GM18498 (cell line): ENCODE data around the gene ACSS3.
"Not testable (repeated sequence)": the region's sequence is repeated elsewhere in the genome, so short reads cannot be mapped to it uniquely, and the experiment has no call there.

Experiments
- ATAC-seq: cut with Tn5 transposase; IDR thresholded peaks from one replicate; pipeline ENCODE4 v1.9.1; 2021; ENCODE audit warnings: mild to moderate bottlenecking, moderate library complexity; ENCODE audit not compliant: unreplicated experiment

ACSS3 gene

GRCh38 chr12:81164827-81165226, 86.9 kb downstream of the ACSS3 start:
- ATAC-seq: no peak

- ATAC-seq: no peak
These were observed 88.9 kb downstream of the ACSS3 start for GRCh38 chr12:81166790-81167189.

- ATAC-seq: no peak
These were observed 89.8 kb downstream of the ACSS3 start for GRCh38 chr12:81167694-81168093.

- no peak for ATAC-seq
These were observed 90.6 kb downstream of the ACSS3 start for GRCh38 chr12:81168445-81168844.

- ATAC-seq: no peak
These were observed 92.2 kb downstream of the ACSS3 start for GRCh38 chr12:81170072-81170471.

GRCh38 chr12:81172851-81173250, 95.0 kb downstream of the ACSS3 start:
- ATAC-seq: no peak

- ATAC-seq: no peak
These were observed 96.8 kb downstream of the ACSS3 start for GRCh38 chr12:81174664-81175063.

- no peak for ATAC-seq
These were observed 98.9 kb downstream of the ACSS3 start for GRCh38 chr12:81176796-81177195.

DNA sequence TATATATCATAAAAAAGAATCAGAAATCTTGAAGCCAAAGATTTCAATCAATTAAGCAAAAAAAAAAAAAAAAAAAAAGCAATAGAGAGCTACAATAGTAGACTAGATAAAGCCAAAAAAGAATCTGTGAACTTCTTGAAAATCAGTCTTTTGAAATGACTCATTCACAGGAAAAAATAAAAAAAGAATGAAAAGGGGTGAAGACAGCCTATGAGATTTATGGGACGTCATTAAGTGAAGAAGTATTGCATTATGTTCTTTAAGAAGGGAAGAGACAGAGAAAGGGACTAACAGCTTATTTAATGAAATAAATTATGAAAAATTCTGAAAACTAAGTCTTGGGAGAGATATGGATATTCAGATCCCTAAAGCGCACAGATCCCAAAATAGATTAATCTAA, 103.8 kb downstream of the ACSS3 start:
- no peak for ATAC-seq

GRCh38 chr12:81187686-81188085, 109.8 kb downstream of the ACSS3 start:
- ATAC-seq: no peak

DNA sequence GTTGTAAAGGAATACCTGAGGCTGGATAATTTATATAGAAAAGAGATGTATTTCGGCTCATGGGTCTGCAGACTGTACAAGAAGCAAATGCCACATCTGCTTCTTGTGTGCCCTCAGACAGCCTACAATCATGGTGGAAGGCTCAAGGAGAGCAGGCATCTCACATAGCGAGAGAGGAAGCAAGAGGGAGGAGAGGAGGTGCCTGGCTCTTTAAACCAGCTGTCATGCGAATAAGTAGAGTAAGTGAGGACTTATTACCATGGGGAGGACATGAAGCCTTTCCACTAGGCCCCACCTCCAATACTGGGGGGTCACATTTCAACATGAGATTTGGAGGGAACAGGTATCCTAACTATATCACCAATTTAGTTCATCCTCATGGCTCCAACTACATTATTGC, 118.7 kb downstream of the ACSS3 start:
- no peak for ATAC-seq

- not testable (repeated sequence) for ATAC-seq
These were observed 122.7 kb downstream of the ACSS3 start for GRCh38 chr12:81200561-81200960.

GRCh38 chr12:81203671-81204204, 125.9 kb downstream of the ACSS3 start:
- no peak for ATAC-seq

DNA sequence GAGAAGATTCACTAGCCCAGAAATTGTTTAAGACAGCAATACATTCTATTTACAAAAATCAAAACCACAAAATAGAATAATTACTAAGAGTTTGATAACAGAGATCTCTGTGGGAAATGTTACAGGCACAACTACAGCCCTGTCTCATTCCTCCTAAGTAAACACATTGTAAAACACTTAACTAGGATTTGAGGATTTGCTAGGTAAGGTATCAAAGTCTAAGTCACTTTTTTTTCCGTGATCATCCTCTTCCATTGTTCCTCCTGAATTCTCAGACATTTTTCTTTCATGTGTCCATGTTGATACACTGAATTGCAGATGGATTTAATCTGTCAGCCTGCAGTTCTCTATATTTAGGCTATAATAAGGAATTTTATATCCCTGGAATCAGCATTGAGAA, 127.5 kb downstream of the ACSS3 start:
- no peak for ATAC-seq

GRCh38 chr12:81206429-81206828, 128.6 kb downstream of the ACSS3 start:
- no peak for ATAC-seq

DNA sequence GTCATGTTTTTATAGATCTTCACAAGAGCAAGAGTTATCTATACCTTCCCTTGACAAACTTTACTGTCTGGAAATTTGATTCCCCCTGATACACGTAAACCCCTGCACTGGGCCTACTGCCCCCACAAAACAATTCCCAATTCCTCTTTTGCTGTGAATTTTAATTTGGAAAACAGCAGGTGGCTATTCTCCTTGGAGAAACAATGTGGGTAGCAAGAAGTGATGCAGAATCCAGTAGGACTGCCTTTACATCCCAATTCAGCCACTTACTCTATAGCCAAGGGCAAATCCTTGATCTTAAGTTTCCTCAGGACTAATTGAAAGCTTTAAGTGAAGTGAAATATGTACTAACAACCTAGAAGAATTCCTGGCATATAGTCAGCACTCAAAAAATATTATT, 129.3 kb downstream of the ACSS3 start:
- ATAC-seq: no peak

DNA sequence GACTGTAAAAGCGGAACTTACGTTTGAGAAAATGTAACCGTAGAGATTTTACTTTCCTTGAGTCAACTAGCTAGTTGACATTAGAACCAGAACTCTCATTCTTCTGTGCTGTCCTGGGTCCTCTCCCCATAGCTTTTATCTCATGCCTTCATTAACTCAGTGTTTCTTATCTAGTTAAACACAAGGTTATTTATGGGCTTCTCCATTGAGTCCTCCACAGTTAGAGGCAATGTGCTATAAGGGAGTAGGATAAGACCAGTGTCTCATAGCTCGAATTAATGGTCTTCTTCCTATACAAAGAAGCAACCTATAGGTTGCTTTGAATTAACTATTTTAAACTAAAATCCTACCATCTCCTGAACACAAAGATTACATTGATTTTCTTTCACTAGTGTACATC, 129.8 kb downstream of the ACSS3 start:
- ATAC-seq: no peak

GRCh38 chr12:81208187-81208911, 130.5 kb downstream of the ACSS3 start:
- ATAC-seq: no peak

- ATAC-seq: no peak
These were observed 131.1 kb downstream of the ACSS3 start for GRCh38 chr12:81209012-81209411.

DNA sequence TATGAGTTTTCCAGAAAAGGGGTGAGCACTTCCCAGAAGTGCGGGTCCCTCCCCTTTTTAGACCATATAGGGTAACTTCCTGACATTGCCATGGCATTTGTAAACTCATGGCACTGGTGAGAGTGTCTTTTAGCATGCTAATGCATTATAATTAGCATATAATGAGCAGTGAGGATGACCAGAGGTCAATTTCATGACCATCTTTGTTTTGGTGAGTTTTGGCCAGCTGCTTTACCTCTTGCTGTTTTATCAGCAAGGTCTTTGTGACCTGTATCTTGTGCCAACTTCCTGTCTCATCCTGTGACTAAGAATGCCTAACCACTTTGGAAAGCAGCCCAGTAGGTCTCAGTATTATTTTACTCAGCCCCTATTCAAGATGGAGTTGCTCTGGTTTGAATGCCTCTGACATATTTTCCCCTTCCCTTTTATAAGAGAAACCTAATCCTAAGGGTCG, 131.9 kb downstream of the ACSS3 start:
- ATAC-seq: not testable (repeated sequence)

GRCh38 chr12:81211306-81211705, 133.4 kb downstream of the ACSS3 start:
- ATAC-seq: no peak

DNA sequence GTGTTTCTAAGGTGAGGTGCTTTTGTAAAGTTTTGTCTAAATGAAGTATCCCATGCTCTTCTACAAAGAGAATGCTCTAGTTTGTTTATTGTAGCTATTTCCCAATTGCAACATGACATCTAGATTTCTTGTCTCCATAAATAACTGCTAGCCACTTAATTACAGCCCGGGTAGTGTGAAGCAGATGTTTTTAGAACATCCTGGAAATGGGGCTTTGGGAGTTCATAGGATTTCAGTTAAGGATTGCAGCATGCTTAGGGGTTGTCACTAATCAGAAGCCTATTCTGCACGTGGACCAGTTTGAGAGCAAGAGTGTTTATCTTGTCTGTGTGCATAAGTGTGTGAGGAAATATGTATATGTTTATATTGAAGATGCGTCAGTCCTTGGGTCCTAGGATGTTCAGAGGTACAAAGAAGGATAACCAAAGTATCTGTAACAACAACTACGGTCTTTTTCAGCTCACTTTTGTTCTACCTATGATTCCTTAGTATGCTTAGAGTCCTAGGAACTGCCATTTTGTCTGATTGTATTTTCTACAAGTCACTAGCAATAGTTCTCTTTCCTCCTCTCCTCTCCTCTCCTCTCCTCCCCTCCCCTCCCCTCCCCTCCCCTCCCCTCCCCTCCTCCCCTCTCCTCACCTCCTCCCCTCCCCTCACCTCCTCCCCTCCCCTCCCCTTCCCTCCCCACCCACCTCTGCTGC, 135.3 kb downstream of the ACSS3 start:
- no peak for ATAC-seq
